ENCODE measurements around the gene POLR2F. TPM values are rescaled to one million over a fixed set of nuclear protein-coding genes. Genes with fewer than 3 reads are reported as not detected.
"Not testable (repeated sequence)": the region's sequence is repeated elsewhere in the genome, so short reads cannot be mapped to it uniquely, and the experiment has no call there.

Gene POLR2F
- total RNA-seq, 2 experiments from 2014 or later: 20.2 to 21.1 TPM

GRCh38 chr22:37954686-37955085, 1.2 kb downstream of the POLR2F start:
- Histone ChIP-seq H3K4me3 (ENCODE audit: low read length) (peak overlapping the region; percentile 95), H3K9me3 (ENCODE audit: control insufficient read depth in 1 of 2, insufficient read depth in 1 of 2, low read length in 2 of 2) (no peaks in the 10 kb centered on the region), H3K4me1 (ENCODE audit: insufficient read depth, low read length) (peaks cover 25% of the 10 kb centered on the region), H3K27me3 (ENCODE audit: control insufficient read depth in 1 of 2, insufficient read depth in 2 of 2, low read length in 2 of 2) (peaks cover 5 to 7% of the 10 kb centered on the region in 2 experiments), H3K27ac (ENCODE audit: low read depth in 1 of 2, low read length in 2 of 2) (no peak overlapping the region), H3K36me3 (ENCODE audit: insufficient read depth, low read length) (peaks cover 29% of the 10 kb centered on the region)
- Mint-ChIP-seq H3K4me1 (ENCODE audit: low read depth) (peaks cover 55% of the 10 kb centered on the region), H3K4me3 (peak overlapping the region; percentile 100), H3K27ac (peak overlapping the region; percentile 92), H3K27me3 (peaks cover 19% of the 10 kb centered on the region), H3K36me3 (ENCODE audit: low read depth) (peaks cover 53% of the 10 kb centered on the region), H3K9me3 (no peaks in the 10 kb centered on the region)
- intact Hi-C loops (cut with DNase I, micrococcal nuclease): loop anchor here in 1 of 2 experiments (5.0 kb wide), 3 partner anchors 47 to 147 kb away; partner anchors contain the start of genes EIF3L, GCAT and MICALL1
- no peak for DNase-seq
- TF ChIP-seq CTCF (IDR thresholded peaks at IDR 0.05): no peak
- no peak for ATAC-seq (ENCODE audit: poor library complexity)
- ChIA-PET POLR2A (interaction anchor here (0.7 to 0.9 kb wide), 2 partner anchors 112 to 327 kb away, joined by 3 to 5 read pairs; no protein-coding TSS in a partner anchor), CTCF (interaction anchor here (1.7 kb wide), 2 partner anchors 11 to 137 kb away, joined by 5 to 7 read pairs; no protein-coding TSS in a partner anchor)

DNA sequence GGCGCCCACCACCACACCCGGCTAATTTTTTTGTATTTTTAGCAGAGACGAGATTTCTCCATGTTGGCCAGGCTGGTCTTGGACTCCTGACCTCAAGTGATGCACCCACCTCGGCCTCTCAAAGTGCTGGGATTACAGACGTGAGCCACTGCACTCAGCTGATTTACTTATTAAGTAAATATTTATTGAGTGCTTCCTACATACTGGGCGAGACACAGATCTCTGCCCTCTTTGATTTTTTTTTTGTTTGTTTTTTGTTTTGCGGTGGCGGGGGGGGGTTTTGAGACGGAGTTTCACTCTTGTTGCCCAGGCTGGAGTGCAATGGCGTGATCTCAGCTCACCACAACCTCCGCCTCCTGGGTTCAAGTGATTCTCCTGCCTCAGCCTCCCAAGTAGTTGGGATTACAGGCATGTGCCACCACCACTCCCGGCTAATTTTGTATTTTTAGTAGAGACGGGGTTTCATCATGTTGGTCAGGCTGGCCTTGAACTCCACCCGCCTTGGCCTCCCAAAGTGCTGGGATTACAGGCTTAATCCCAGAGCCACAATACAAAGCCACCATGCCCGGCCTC, 2.4 kb downstream of the POLR2F start:
- H3K27me3 ChIP-seq (ENCODE audit: control insufficient read depth in 1 of 2, insufficient read depth in 2 of 2, low read length in 2 of 2); H3K27ac ChIP-seq (ENCODE audit: low read depth in 1 of 2, low read length in 2 of 2); H3K27ac Mint-ChIP-seq; DNase-seq; POLR2A ChIA-PET; ATAC-seq (ENCODE audit: poor library complexity); H3K4me3 ChIP-seq (ENCODE audit: low read length); CTCF ChIA-PET; H3K9me3 Mint-ChIP-seq; H3K4me3 Mint-ChIP-seq; H3K9me3 ChIP-seq (ENCODE audit: control insufficient read depth in 1 of 2, insufficient read depth in 1 of 2, low read length in 2 of 2); intact Hi-C loops (cut with DNase I, micrococcal nuclease): not testable (repeated sequence)
- peaks cover 25% of the 10 kb centered on the region for H3K4me1 ChIP-seq (ENCODE audit: insufficient read depth, low read length)
- H3K4me1 Mint-ChIP-seq (ENCODE audit: low read depth): peaks cover 55% of the 10 kb centered on the region
- H3K36me3 Mint-ChIP-seq (ENCODE audit: low read depth): peaks cover 61% of the 10 kb centered on the region
- H3K36me3 ChIP-seq (ENCODE audit: insufficient read depth, low read length): peaks cover 39% of the 10 kb centered on the region
- peaks cover 19% of the 10 kb centered on the region for H3K27me3 Mint-ChIP-seq

- H3K27me3 ChIP-seq (ENCODE audit: control insufficient read depth in 1 of 2, insufficient read depth in 2 of 2, low read length in 2 of 2): peaks cover under 1 to 7% of the 10 kb centered on the region in 2 experiments
- intact Hi-C loops (cut with DNase I, micrococcal nuclease): no loop called here
- H3K4me1 ChIP-seq (ENCODE audit: insufficient read depth, low read length): peaks cover 25% of the 10 kb centered on the region
- peaks cover 12% of the 10 kb centered on the region for H3K27me3 Mint-ChIP-seq
- H3K27ac Mint-ChIP-seq: no peak overlapping the region
- TF ChIP-seq CTCF (IDR thresholded peaks at IDR 0.05): no peak
- ChIA-PET POLR2A (no interaction called here), CTCF (no interaction called here)
- H3K36me3 ChIP-seq (ENCODE audit: insufficient read depth, low read length): peaks cover 51% of the 10 kb centered on the region
- H3K4me3 ChIP-seq (ENCODE audit: low read length): no peak overlapping the region
- no peaks in the 10 kb centered on the region for H3K9me3 Mint-ChIP-seq
- no peak for DNase-seq
- H3K4me1 Mint-ChIP-seq (ENCODE audit: low read depth): peaks cover 55% of the 10 kb centered on the region
- H3K36me3 Mint-ChIP-seq (ENCODE audit: low read depth): peaks cover 75% of the 10 kb centered on the region
- peak overlapping the region; percentile 65 for H3K4me3 Mint-ChIP-seq
- H3K9me3 ChIP-seq (ENCODE audit: control insufficient read depth in 1 of 2, insufficient read depth in 1 of 2, low read length in 2 of 2): no peaks in the 10 kb centered on the region
- H3K27ac ChIP-seq (ENCODE audit: low read depth in 1 of 2, low read length in 2 of 2): no peak overlapping the region
- no peak for ATAC-seq (ENCODE audit: poor library complexity)
These were observed 3.7 kb downstream of the POLR2F start for GRCh38 chr22:37957232-37957631.
